Neural cell (in vitro differentiated cells): ENCODE measurements around the gene LRRIQ3. TPM values are rescaled to one million over a fixed set of nuclear protein-coding genes. Genes with fewer than 3 reads are reported as not detected.

Experiments used
- H2AFZ ChIP-seq: fragments of 200-600, 300-800 bp; sonication (generic), shearing (Covaris generic); 2 replicates; pipeline ENCODE4 v1.6.0; 2014; ENCODE audit warnings: low read depth, mild to moderate bottlenecking, antibody characterized with exemption, low read length, moderate library complexity
- H3F3A ChIP-seq: fragments of 200-600 bp; shearing (Covaris generic); 2 replicates; pipeline ENCODE4 v1.6.1; 2016; ENCODE audit warnings: mild to moderate bottlenecking, moderate library complexity, mixed read lengths, antibody characterized with exemption, low read length; ENCODE audit not compliant: insufficient read depth, poor library complexity, severe bottlenecking
- H3K27ac ChIP-seq: fragments of 200-600, 300-800 bp; sonication (generic), shearing (Covaris generic); 2 replicates; pipeline ENCODE4 v1.5.1; 2014; ENCODE audit warnings: mild to moderate bottlenecking, low read length, moderate library complexity
- H3K27me3 ChIP-seq: fragments of 300-800, 200-600 bp; sonication (generic), shearing (Covaris generic); 2 replicates; pipeline ENCODE4 v1.6.0; 2014; ENCODE audit warnings: mild to moderate bottlenecking, low read depth, low read length, moderate library complexity; ENCODE audit not compliant: insufficient read depth
- H3K36me3 ChIP-seq: fragments of 300-800, 200-600 bp; sonication (generic), shearing (Covaris generic); 2 replicates; pipeline ENCODE4 v1.5.1; 2014; ENCODE audit warnings: mild to moderate bottlenecking, antibody characterized with exemption, low read length, moderate library complexity; ENCODE audit not compliant: insufficient read depth
- H3K4me2 ChIP-seq: fragments of 300-800, 200-600 bp; sonication (generic), shearing (Covaris generic); 2 replicates; pipeline ENCODE4 v1.6.0; 2014; ENCODE audit warnings: mild to moderate bottlenecking, low read length
- H3K4me3 ChIP-seq: fragments of 300-800, 200-600 bp; sonication (generic), shearing (Covaris generic); 2 replicates; pipeline ENCODE4 v1.5.1; 2014; ENCODE audit warnings: mild to moderate bottlenecking, low read length, moderate library complexity
- H3K79me2 ChIP-seq: fragments of 200-600 bp; shearing (Covaris generic); replicated peaks from 2 replicates; pipeline ENCODE4 v1.6.0; 2014; ENCODE audit warnings: mild to moderate bottlenecking, low read length, moderate library complexity; ENCODE audit not compliant: insufficient read depth
- H3K9ac ChIP-seq: fragments of 300-800, 200-600 bp; sonication (generic), shearing (Covaris generic); 2 replicates; pipeline ENCODE4 v1.6.1; 2016; ENCODE audit warnings: mild to moderate bottlenecking, low read length, mixed read lengths
- H3K9me2 ChIP-seq: fragments of 200-600 bp; shearing (Covaris generic); 2 replicates; pipeline ENCODE4 v1.6.1; 2016; ENCODE audit warnings: mild to moderate bottlenecking, low read length, mixed read lengths; ENCODE audit not compliant: insufficient read depth
- H3K9me3 ChIP-seq: fragments of 200-600, 300-800 bp; sonication (generic), shearing (Covaris generic); 2 replicates; pipeline ENCODE4 v1.6.1; 2016; ENCODE audit warnings: mild to moderate bottlenecking, mixed run types, low read length, moderate library complexity, mixed read lengths
- H4K20me1 ChIP-seq: fragments of 200-600 bp; shearing (Covaris generic); 2 replicates; pipeline ENCODE4 v1.6.1; 2016; ENCODE audit warnings: mild to moderate bottlenecking, mixed run types; ENCODE audit not compliant: insufficient read depth
- EP300 ChIP-seq: fragments of 450-650 bp; conservative IDR thresholded peaks from 2 replicates; pipeline ENCODE4 v1.6.1; 2014; ENCODE audit warnings: antibody characterized with exemption, mild to moderate bottlenecking, moderate library complexity; ENCODE audit not compliant: poor library complexity, severe bottlenecking
- EZH2 ChIP-seq: fragments of 200-600, 300-800 bp; shearing (Covaris generic), sonication (generic); IDR thresholded peaks from 2 replicates; pipeline ENCODE4 v1.6.1; 2014; ENCODE audit warnings: antibody characterized with exemption, low read length, borderline replicate concordance, mild to moderate bottlenecking; ENCODE audit not compliant: insufficient read depth, poor library complexity, severe bottlenecking
- MXI1 ChIP-seq: fragments of 450-650 bp; conservative IDR thresholded peaks from 2 replicates; pipeline ENCODE4 v1.6.1; 2014; ENCODE audit warnings: antibody characterized with exemption, mild to moderate bottlenecking; ENCODE audit not compliant: poor library complexity, severe bottlenecking
- POLR2AphosphoS5 ChIP-seq: IDR thresholded peaks from 2 replicates; pipeline ENCODE4 v1.6.1; 2012
- RAD21 ChIP-seq: fragments of 450-650 bp; conservative IDR thresholded peaks from 2 replicates; pipeline ENCODE4 v1.6.1; 2014; ENCODE audit warnings: antibody characterized with exemption, mild to moderate bottlenecking, moderate library complexity
- SMC3 ChIP-seq: fragments of 450-650 bp; conservative IDR thresholded peaks from 2 replicates; pipeline ENCODE4 v1.6.1; 2014; ENCODE audit warnings: antibody characterized with exemption, mild to moderate bottlenecking, moderate library complexity; ENCODE audit not compliant: poor library complexity
- TAF1 ChIP-seq: IDR thresholded peaks from 2 replicates; pipeline ENCODE4 v1.6.1; 2012; ENCODE audit warnings: low read depth
- polyA plus RNA-seq: library from polyadenylated mRNA; depleted of rRNA; stranded (reverse); fragments of >200 nt; gene quantifications from 2 replicates; pipeline ENCODE4 v1.2.3, GENCODE V29; 2014
- TF ChIP-seq, protein P1 (sequence below): fragments of 450-650 bp; IDR thresholded peaks from 2 replicates; pipeline ENCODE4 v1.5.1; 2014; ENCODE audit warnings: antibody characterized with exemption, mild to moderate bottlenecking, moderate library complexity; ENCODE audit not compliant: poor library complexity, severe bottlenecking
- TF ChIP-seq, protein P2 (sequence below): IDR thresholded peaks from 2 replicates; pipeline ENCODE4 v1.6.1; 2012; ENCODE audit warnings: borderline replicate concordance

Gene LRRIQ3
- polyA plus RNA-seq, 1 donor from 2014 or later: not detected

- Histone ChIP-seq H3K9me2 (no peaks in the 10 kb centered on the region), H3K4me3 (peak overlapping the region; percentile 67), H3K27ac (no peak overlapping the region), H3K4me2 (no peak overlapping the region), H2AFZ (no peak overlapping the region), H3K36me3 (no peaks in the 10 kb centered on the region), H3K27me3 (no peaks in the 10 kb centered on the region), H3K79me2 (no peaks in the 10 kb centered on the region), H3K9ac (no peak overlapping the region), H3F3A (no peaks in the 10 kb centered on the region), H3K9me3 (no peaks in the 10 kb centered on the region), H4K20me1 (no peaks in the 10 kb centered on the region)
- TF ChIP-seq SMC3 (no peak), EP300 (no peak), TAF1 (no peak), RAD21 (no peak), EZH2 (no peak), MXI1 (no peak), POLR2AphosphoS5 (no peak)
- TF ChIP-seq, protein P1, sequence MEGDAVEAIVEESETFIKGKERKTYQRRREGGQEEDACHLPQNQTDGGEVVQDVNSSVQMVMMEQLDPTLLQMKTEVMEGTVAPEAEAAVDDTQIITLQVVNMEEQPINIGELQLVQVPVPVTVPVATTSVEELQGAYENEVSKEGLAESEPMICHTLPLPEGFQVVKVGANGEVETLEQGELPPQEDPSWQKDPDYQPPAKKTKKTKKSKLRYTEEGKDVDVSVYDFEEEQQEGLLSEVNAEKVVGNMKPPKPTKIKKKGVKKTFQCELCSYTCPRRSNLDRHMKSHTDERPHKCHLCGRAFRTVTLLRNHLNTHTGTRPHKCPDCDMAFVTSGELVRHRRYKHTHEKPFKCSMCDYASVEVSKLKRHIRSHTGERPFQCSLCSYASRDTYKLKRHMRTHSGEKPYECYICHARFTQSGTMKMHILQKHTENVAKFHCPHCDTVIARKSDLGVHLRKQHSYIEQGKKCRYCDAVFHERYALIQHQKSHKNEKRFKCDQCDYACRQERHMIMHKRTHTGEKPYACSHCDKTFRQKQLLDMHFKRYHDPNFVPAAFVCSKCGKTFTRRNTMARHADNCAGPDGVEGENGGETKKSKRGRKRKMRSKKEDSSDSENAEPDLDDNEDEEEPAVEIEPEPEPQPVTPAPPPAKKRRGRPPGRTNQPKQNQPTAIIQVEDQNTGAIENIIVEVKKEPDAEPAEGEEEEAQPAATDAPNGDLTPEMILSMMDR: no peak
- TF ChIP-seq, protein P2, sequence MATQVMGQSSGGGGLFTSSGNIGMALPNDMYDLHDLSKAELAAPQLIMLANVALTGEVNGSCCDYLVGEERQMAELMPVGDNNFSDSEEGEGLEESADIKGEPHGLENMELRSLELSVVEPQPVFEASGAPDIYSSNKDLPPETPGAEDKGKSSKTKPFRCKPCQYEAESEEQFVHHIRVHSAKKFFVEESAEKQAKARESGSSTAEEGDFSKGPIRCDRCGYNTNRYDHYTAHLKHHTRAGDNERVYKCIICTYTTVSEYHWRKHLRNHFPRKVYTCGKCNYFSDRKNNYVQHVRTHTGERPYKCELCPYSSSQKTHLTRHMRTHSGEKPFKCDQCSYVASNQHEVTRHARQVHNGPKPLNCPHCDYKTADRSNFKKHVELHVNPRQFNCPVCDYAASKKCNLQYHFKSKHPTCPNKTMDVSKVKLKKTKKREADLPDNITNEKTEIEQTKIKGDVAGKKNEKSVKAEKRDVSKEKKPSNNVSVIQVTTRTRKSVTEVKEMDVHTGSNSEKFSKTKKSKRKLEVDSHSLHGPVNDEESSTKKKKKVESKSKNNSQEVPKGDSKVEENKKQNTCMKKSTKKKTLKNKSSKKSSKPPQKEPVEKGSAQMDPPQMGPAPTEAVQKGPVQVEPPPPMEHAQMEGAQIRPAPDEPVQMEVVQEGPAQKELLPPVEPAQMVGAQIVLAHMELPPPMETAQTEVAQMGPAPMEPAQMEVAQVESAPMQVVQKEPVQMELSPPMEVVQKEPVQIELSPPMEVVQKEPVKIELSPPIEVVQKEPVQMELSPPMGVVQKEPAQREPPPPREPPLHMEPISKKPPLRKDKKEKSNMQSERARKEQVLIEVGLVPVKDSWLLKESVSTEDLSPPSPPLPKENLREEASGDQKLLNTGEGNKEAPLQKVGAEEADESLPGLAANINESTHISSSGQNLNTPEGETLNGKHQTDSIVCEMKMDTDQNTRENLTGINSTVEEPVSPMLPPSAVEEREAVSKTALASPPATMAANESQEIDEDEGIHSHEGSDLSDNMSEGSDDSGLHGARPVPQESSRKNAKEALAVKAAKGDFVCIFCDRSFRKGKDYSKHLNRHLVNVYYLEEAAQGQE: no peak
These were observed 721 bp downstream of the LRRIQ3 start for GRCh38 chr1:74197255-74197654.

DNA sequence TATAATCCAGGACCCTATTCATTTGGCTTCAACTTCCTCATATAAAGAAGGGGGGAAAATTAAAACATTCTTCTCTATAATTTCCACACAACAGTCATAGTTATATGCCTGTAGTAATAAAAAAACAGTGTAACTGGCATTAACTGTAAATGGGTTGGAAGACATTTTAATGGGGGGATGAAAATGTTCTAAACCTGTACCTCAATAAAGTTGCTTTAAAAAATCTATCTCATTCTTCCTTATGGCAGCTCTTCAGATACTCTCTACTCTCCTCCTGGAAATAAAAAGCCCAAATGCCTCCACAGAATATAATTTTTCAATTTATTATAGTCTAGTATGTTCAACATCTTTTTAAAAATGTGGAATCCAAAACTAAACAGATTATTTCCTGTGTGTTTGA is 2.6 kb downstream of the LRRIQ3 start:
- Histone ChIP-seq H3K9me3 (no peaks in the 10 kb centered on the region), H3K36me3 (no peaks in the 10 kb centered on the region), H3K79me2 (no peaks in the 10 kb centered on the region), H3F3A (no peaks in the 10 kb centered on the region), H3K9ac (no peak overlapping the region), H4K20me1 (no peaks in the 10 kb centered on the region), H3K9me2 (no peaks in the 10 kb centered on the region), H2AFZ (no peak overlapping the region), H3K27ac (no peak overlapping the region), H3K4me2 (no peak overlapping the region), H3K27me3 (no peaks in the 10 kb centered on the region), H3K4me3 (no peak overlapping the region)
- TF ChIP-seq POLR2AphosphoS5: no peak
- no peak for TF ChIP-seq MXI1
- no peak for TF ChIP-seq TAF1
- TF ChIP-seq, protein P2: no peak
- no peak for TF ChIP-seq EZH2
- TF ChIP-seq RAD21: no peak
- TF ChIP-seq, protein P1: no peak
- TF ChIP-seq SMC3: no peak
- no peak for TF ChIP-seq EP300
